Astrocyte of the spinal cord (primary cell): ENCODE results near the gene TCEANC2.
A peak's percentile ranks its signal among the peaks of the same experiment; 100 is the strongest.

Source experiments
- DNase-seq: peaks from one replicate; pipeline ENCODE4 v3.0.0; 2011; ENCODE audit warnings: low read depth, low spot score
- H3K4me3 ChIP-seq: 2 replicates; pipeline ENCODE4 v1.5.1; 2011; ENCODE audit warnings: low read depth, mild to moderate bottlenecking, low read length, moderate library complexity
- in situ Hi-C: cut with HindIII; loops from 2 replicates; pipeline ENCODE4 v1.10.0; 2017; ENCODE audit warnings: low sequenced_read_pairs
- TF ChIP-seq, protein P1 (sequence below): IDR thresholded peaks from 2 replicates; pipeline ENCODE4 v1.5.1; 2012; ENCODE audit warnings: low read depth, mild to moderate bottlenecking, low read length, inconsistent platforms

The TCEANC2 gene

DNA sequence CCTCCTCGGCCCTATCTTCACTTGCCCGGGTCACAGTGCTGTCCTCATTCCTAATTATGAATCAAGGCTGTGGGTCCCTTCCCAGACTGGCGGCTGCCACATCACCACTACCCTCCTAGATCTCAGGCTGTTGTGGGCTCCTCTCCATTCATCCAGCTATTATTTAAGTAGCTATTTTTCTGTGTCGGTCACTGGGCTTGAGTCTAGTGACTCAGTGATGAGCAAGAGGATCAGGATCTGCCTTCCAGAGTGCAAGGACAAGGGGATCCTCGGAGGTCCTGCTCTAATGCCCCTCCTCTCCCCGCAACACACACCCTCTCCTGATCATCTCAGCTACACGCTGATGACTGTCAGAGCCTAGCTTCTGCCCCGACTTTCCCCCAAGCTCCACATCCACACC, 65.3 kb downstream of the TCEANC2 start:
- DNase-seq: peak; percentile 76
- in situ Hi-C loops: no loop called here
- TF ChIP-seq, protein P1, sequence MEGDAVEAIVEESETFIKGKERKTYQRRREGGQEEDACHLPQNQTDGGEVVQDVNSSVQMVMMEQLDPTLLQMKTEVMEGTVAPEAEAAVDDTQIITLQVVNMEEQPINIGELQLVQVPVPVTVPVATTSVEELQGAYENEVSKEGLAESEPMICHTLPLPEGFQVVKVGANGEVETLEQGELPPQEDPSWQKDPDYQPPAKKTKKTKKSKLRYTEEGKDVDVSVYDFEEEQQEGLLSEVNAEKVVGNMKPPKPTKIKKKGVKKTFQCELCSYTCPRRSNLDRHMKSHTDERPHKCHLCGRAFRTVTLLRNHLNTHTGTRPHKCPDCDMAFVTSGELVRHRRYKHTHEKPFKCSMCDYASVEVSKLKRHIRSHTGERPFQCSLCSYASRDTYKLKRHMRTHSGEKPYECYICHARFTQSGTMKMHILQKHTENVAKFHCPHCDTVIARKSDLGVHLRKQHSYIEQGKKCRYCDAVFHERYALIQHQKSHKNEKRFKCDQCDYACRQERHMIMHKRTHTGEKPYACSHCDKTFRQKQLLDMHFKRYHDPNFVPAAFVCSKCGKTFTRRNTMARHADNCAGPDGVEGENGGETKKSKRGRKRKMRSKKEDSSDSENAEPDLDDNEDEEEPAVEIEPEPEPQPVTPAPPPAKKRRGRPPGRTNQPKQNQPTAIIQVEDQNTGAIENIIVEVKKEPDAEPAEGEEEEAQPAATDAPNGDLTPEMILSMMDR: no peak
- H3K4me3 ChIP-seq: no peak overlapping the region

DNA sequence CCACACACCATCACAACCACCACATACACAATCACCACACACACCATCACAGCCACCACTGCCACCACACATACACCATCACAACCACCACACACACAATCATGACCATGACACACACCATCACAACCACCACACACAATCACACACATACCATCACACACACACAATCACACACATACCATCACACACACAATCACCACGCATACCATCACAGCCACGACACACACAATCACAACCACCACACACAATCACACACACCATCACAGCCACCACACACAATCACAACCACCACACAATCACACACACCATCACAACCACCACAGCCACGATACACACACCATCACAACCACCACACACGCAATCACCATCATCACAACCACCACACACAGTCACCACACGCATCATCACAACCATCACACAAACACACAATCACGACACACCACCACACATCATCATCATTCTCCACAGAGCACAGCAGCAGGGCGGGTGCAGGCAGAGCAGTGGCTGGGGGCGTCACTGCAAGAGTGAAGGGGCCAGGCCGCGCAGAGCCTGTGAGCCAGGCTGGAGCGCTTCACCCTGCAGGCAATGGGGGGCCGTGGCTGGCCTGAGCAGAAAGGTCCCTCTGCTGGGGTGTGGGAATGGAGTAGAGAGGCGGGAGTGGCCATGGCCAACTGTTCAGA, 66.8 kb downstream of the TCEANC2 start:
- H3K4me3 ChIP-seq: no peak overlapping the region
- DNase-seq: no peak
- TF ChIP-seq, protein P1: no peak
- in situ Hi-C loops: no loop called here

DNA sequence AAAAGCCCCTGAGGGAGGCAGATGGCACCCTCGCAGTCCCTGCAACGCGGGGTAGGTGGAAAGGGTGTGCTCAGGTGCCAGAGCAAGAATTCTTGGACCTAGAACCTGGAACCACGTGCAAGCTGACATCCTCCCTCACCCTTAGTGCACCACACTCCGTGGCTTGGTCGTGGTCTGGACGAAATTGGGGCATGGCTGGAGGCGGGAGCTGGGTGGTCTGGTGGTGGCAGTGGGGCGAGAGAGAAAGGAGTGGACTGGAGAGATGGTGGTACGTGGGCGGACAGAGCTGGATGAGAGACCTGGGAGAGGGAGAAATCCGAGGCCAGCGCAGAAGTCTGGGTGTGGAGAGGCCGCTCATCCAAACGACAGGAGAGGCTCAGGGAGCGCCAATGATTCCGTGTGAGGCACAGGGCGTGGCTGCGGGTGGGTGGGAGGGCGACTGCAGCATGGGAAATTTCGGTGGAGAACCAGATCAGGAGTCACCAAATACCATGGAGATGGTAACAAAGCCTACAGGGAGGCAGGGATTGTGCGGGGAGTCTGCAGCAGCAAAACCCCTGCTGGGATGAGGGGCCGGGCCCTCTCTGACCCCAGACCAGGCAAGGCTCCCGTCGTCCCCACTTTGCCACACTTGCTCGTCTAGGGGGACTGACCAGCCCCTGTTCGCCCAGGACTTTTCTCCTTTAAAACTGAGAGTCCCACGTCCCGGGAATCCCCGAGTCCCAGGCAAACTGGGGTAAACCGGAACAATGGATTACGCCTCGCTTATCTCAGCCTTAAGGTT, 67.5 kb downstream of the TCEANC2 start:
- TF ChIP-seq, protein P1: no peak
- H3K4me3 ChIP-seq: peak overlapping the region; percentile 10
- in situ Hi-C loops: no loop called here
- no peak for DNase-seq

DNA sequence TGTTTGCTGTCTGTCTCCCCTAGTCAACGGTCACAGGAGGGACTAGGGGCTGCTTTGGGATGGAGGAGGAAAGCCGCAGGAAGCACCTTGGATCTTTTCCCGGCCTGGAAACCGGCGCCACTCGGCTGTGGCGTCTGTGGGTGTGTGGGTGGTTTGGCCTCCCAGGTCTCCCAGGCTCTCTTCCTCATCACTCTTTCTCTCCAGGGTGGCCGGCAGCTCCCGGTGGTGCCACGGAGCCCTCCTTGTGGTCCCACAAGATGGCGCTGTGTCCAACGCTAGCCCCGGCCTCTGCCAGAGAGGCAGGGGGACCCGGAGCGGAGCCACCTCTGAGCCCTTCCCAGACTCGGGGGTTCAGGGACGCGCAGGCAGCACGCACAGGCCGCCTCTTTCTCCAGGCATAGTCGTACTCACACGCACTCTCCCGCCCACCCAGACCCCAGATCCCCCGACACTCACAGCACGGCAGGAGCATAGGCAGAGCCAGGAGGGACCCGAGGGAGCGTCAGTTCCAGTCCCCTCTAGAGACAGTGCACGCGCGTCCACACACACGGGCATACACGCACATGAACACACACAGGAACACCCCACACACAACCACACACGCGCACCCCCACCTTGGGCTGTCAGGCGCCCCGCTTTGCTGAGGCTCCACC, 68.2 kb downstream of the TCEANC2 start:
- TF ChIP-seq, protein P1: peak; percentile 90
- peak; percentile 78 for DNase-seq
- peak overlapping the region; percentile 10 for H3K4me3 ChIP-seq
- in situ Hi-C loops: no loop called here

DNA sequence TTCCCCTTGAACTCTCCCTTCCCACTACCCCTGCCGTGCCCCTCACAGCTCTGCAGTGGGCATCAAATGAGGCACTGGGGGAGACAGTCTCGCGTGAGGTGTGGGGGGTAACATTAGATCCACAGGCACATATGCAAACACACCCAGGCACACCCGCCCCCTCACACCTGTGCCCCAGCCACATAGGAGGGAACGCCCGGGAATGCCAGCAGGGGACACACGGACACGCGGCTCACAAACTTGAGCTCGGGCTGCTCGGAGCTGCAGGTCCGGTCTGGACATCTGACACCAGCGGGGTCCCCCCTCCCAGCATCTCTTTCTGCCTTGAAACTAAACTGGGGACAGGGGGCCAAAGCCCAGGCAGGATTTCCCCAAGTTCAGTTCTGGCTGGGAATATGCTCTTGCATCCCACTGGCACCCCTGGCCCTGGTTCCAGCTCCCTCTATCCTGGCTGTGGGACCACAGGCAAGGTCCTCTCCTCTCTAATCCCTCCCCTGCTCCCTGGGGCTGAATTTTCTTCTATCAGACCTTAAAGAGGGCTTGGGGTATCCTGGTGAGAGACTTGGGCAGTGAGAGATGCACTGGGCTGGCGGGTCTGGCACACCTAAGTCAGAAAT, 68.8 kb downstream of the TCEANC2 start:
- in situ Hi-C loops: no loop called here
- TF ChIP-seq, protein P1: no peak
- DNase-seq: no peak
- H3K4me3 ChIP-seq: no peak overlapping the region

DNA sequence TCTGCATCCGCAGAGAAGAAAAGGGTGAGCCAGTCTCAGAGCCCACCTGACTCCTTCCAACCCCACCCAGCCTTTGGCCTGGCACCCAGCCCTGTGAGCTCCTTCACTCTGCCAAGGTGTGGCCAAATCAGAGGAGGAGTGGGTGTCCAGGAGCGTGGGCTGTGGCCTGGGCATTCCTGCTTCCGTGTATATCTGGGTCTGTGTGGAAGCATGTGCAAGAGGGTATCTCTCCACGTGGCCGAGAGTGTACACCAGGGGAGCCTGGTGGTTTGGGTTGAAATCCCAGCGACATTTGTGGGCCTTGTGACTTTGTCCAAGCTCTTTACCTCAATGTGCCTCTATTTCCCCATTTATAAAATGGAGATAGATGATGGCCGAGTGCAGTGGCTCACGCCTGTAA, 69.6 kb downstream of the TCEANC2 start:
- in situ Hi-C loops: no loop called here

More for the DNA sequence above, 69.6 kb downstream of the TCEANC2 start:
- no peak for DNase-seq
- TF ChIP-seq, protein P1: no peak
- H3K4me3 ChIP-seq: no peak overlapping the region
